Measurements from ENCODE around the gene NYAP1. TPM values are rescaled to one million over a fixed set of nuclear protein-coding genes. Genes with fewer than 3 reads are reported as not detected.

Gene NYAP1
- total RNA-seq, 2 donors from 2014 or later, result 1.3 TPM

GRCh38 chr7:100482728-100483089 lies 1.0 kb upstream of the NYAP1 start:
- ATAC-seq (no peak), DNase-seq (no peak)
- Mint-ChIP-seq H3K27ac (no peak overlapping the region), H3K27me3 (no peaks in the 10 kb centered on the region), H3K4me3 (peak overlapping the region; percentile 92), H3K36me3 (ENCODE audit: low read depth) (peaks cover 4% of the 10 kb centered on the region), H3K4me1 (peaks cover 24% of the 10 kb centered on the region)
- no peaks in the 10 kb centered on the region for H3K9me3 ChIP-seq (ENCODE audit: control insufficient read depth, low read length, poor library complexity, severe bottlenecking)

- H3K9me3 ChIP-seq (ENCODE audit: control insufficient read depth, low read length, poor library complexity, severe bottlenecking), result no peaks in the 10 kb centered on the region
- Mint-ChIP-seq H3K27me3 (no peaks in the 10 kb centered on the region), H3K27ac (no peak overlapping the region), H3K4me3 (peak overlapping the region; percentile 92), H3K36me3 (ENCODE audit: low read depth) (peaks cover 1% of the 10 kb centered on the region), H3K4me1 (peaks cover 21% of the 10 kb centered on the region)
- DNase-seq (peak; percentile 79 to 86 (median 83)), ATAC-seq (peak; percentile 79)
Observed at GRCh38 chr7:100483090-100483721, 521 bp upstream of the NYAP1 start.

GRCh38 chr7:100484673-100485045 lies 932 bp downstream of the NYAP1 start:
- no peaks in the 10 kb centered on the region for H3K9me3 ChIP-seq (ENCODE audit: control insufficient read depth, low read length, poor library complexity, severe bottlenecking)
- ATAC-seq, result no peak
- DNase-seq, result no peak
- no peaks in the 10 kb centered on the region for H3K36me3 Mint-ChIP-seq (ENCODE audit: low read depth)
- H3K27ac Mint-ChIP-seq, result peak overlapping the region; percentile 79
- H3K4me1 Mint-ChIP-seq, result peaks cover 20% of the 10 kb centered on the region
- peak overlapping the region; percentile 70 for H3K4me3 Mint-ChIP-seq
- H3K27me3 Mint-ChIP-seq, result no peaks in the 10 kb centered on the region

DNA sequence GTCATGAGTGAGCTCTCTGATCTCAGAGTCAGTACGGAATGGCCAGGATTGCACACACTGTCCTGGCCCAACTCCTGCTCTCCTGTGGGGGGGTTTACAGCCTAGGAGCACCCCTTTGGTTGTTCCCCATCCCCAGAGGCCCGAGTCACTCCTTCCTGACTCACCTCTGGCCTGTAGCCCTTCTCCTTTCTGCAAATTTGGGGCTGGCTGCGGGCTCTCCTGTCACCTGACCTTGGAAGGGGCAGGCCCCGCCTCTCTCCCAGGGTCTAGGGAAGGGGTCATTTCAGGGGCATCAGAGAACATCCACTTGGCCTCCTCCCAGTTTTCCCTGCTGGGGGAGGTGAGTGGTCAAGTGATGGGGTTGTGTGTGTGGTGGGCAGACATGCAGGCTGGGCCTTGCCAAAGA lies 1.7 kb downstream of the NYAP1 start:
- peak overlapping the region; percentile 60 for H3K4me3 Mint-ChIP-seq
- H3K36me3 Mint-ChIP-seq (ENCODE audit: low read depth), result no peaks in the 10 kb centered on the region
- no peak overlapping the region for H3K27ac Mint-ChIP-seq
- H3K4me1 Mint-ChIP-seq, result peaks cover 25% of the 10 kb centered on the region
- H3K27me3 Mint-ChIP-seq, result no peaks in the 10 kb centered on the region
- no peak for DNase-seq
- no peaks in the 10 kb centered on the region for H3K9me3 ChIP-seq (ENCODE audit: control insufficient read depth, low read length, poor library complexity, severe bottlenecking)
- ATAC-seq, result no peak

DNA sequence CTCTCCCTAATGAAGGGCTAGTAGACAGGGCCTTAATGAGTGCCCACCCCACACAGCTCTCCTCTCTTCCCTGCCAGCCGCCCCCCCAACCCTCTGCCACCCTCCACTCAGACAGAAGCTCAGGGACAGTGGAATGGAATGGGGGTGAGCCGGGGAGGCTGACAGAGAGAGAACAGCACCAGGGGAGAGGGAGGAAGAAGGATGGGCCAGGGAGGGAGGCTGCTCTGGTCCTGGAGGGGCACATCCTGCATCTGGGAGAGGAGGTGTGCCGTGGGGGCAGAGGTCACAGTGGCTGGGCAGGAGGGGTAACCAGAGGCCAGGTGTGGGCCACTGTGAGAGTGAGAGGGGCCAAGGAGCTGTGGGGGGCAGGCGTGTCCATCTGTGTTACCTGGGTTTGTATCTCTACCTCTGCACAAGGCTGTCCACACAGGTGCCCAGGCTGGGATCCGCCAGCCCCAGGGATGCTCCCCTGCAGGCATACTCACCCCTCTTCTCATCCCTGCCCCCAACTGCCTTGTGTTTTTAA lies 2.4 kb downstream of the NYAP1 start:
- ATAC-seq (no peak), DNase-seq (no peak)
- no peaks in the 10 kb centered on the region for H3K36me3 Mint-ChIP-seq (ENCODE audit: low read depth)
- peaks cover 25% of the 10 kb centered on the region for H3K4me1 Mint-ChIP-seq
- H3K9me3 ChIP-seq (ENCODE audit: control insufficient read depth, low read length, poor library complexity, severe bottlenecking), result no peaks in the 10 kb centered on the region
- peak overlapping the region; percentile 60 for H3K4me3 Mint-ChIP-seq
- no peak overlapping the region for H3K27ac Mint-ChIP-seq
- H3K27me3 Mint-ChIP-seq, result no peaks in the 10 kb centered on the region

DNA sequence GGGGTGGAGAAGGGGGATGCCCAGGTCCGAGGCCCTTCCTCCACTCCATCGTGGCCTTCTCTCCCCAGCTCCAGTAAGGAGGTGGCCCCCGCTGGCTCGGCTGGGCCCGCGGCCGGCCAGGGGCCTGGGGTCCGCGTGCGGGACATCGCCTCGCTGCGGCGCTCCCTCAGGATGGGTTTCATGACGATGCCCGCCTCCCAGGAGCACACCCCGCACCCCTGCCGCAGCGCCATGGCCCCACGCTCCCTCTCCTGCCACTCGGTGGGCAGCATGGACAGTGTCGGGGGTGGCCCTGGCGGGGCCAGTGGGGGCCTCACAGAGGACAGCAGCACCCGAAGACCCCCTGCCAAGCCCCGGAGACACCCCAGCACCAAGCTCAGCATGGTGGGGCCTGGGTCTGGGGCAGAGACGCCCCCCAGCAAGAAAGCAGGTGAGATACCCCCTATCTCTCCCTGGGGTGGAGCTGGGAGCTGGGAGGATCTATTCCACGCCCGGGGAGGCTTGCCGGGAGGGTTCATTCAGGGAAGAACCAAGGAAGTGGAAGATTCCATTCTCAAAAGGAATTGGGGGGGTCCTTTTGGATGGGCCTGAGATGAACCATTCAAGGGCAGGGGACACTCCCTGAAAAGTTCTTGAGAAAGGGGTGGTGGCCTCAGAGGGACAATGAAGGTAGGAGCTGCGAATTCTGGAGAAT lies 3.2 kb downstream of the NYAP1 start:
- H3K27me3 Mint-ChIP-seq, result no peaks in the 10 kb centered on the region
- no peak for ATAC-seq
- no peak overlapping the region for H3K27ac Mint-ChIP-seq
- no peaks in the 10 kb centered on the region for H3K36me3 Mint-ChIP-seq (ENCODE audit: low read depth)
- H3K4me3 Mint-ChIP-seq, result no peak overlapping the region
- peaks cover 22% of the 10 kb centered on the region for H3K4me1 Mint-ChIP-seq
- DNase-seq, result no peak
- H3K9me3 ChIP-seq (ENCODE audit: control insufficient read depth, low read length, poor library complexity, severe bottlenecking), result no peaks in the 10 kb centered on the region

DNA sequence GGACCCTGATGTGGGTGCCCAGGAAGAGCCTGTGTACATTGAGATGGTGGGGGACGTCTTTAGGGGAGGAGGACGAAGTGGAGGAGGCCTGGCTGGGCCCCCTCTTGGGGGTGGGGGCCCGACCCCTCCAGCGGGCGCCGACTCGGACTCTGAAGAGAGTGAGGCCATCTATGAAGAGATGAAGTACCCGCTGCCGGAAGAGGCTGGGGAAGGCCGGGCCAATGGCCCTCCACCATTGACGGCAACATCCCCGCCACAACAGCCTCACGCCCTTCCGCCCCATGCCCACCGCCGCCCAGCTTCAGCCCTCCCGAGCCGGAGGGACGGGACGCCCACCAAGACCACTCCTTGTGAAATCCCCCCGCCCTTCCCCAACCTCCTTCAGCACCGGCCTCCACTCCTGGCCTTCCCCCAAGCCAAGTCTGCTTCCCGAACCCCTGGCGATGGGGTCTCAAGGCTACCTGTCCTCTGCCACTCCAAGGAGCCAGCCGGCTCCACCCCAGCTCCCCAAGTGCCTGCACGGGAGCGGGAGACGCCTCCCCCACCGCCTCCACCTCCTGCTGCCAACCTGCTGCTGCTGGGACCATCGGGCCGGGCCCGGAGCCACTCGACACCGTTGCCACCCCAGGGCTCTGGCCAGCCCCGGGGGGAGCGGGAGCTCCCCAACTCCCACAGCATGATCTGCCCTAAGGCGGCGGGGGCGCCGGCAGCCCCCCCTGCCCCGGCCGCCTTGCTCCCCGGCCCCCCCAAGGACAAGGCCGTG lies 4.8 kb downstream of the NYAP1 start:
- Mint-ChIP-seq H3K36me3 (ENCODE audit: low read depth) (no peaks in the 10 kb centered on the region), H3K27me3 (no peaks in the 10 kb centered on the region)
- no peak for ATAC-seq

GRCh38 chr7:100489121-100489520 lies 5.4 kb downstream of the NYAP1 start:
- Mint-ChIP-seq H3K4me3 (no peak overlapping the region), H3K4me1 (peaks cover 23% of the 10 kb centered on the region), H3K36me3 (ENCODE audit: low read depth) (no peaks in the 10 kb centered on the region), H3K27ac (peak overlapping the region; percentile 83), H3K27me3 (no peaks in the 10 kb centered on the region)
- ATAC-seq (no peak), DNase-seq (no peak)
- H3K9me3 ChIP-seq (ENCODE audit: control insufficient read depth, low read length, poor library complexity, severe bottlenecking), result no peaks in the 10 kb centered on the region

More for the DNA sequence above, 4.8 kb downstream of the NYAP1 start:
- DNase-seq, result no peak
- Mint-ChIP-seq H3K27ac (no peak overlapping the region), H3K4me3 (no peak overlapping the region), H3K4me1 (peaks cover 22% of the 10 kb centered on the region)
- no peaks in the 10 kb centered on the region for H3K9me3 ChIP-seq (ENCODE audit: control insufficient read depth, low read length, poor library complexity, severe bottlenecking)

- peak; percentile 75 for ATAC-seq
- peak in 1 of 3 donors; percentile 25 for DNase-seq
- no peak overlapping the region for H3K4me3 Mint-ChIP-seq
- no peaks in the 10 kb centered on the region for H3K9me3 ChIP-seq (ENCODE audit: control insufficient read depth, low read length, poor library complexity, severe bottlenecking)
- H3K36me3 Mint-ChIP-seq (ENCODE audit: low read depth), result no peaks in the 10 kb centered on the region
- H3K4me1 Mint-ChIP-seq, result peaks cover 22% of the 10 kb centered on the region
- no peaks in the 10 kb centered on the region for H3K27me3 Mint-ChIP-seq
- peak overlapping the region; percentile 83 for H3K27ac Mint-ChIP-seq
Observed at GRCh38 chr7:100489824-100490223, 6.1 kb downstream of the NYAP1 start.

DNA sequence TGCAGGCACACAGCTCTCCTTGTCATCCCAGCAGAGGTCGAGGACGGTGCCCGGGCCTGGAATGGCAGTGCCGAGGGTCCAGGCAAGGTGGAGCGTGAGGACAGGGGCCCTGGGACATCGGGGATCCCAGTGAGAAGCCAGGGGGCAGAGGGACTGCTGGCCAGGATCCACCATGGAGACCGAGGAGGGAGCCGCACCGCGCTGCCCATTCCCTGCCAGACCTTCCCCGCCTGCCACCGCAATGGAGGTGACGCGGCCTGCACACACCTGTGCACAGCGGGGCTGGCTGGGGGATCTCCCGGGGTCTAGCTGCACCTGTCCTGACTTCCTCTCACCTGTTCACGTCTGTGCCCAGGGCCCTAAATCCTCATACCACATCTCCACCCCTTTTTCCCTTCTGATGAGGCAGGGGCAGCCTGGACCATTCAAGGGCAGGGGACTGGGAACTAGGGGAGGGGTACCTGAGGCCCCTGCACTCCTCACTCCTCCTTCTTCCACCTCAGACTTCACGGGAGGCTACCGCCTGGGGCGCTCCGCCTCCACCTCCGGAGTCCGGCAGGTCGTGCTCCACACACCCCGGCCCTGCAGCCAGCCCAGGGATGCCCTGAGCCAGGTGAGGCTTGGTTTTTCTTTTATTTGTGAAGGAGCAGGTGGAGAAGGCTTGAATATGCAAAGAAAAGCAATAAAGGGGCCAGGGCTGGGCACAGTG lies 6.9 kb downstream of the NYAP1 start:
- ATAC-seq (no peak), DNase-seq (no peak)
- H3K4me1 Mint-ChIP-seq, result peaks cover 22% of the 10 kb centered on the region
- H3K27me3 Mint-ChIP-seq, result no peaks in the 10 kb centered on the region
- no peaks in the 10 kb centered on the region for H3K36me3 Mint-ChIP-seq (ENCODE audit: low read depth)
- H3K9me3 ChIP-seq (ENCODE audit: control insufficient read depth, low read length, poor library complexity, severe bottlenecking), result no peaks in the 10 kb centered on the region
- H3K27ac Mint-ChIP-seq, result peak overlapping the region; percentile 83
- H3K4me3 Mint-ChIP-seq, result no peak overlapping the region

GRCh38 chr7:100491192-100491578 lies 7.5 kb downstream of the NYAP1 start:
- Mint-ChIP-seq H3K36me3 (ENCODE audit: low read depth) (no peaks in the 10 kb centered on the region), H3K27me3 (no peaks in the 10 kb centered on the region), H3K4me3 (no peak overlapping the region), H3K4me1 (peaks cover 17% of the 10 kb centered on the region), H3K27ac (peak overlapping the region; percentile 70)
- no peak for ATAC-seq
- H3K9me3 ChIP-seq (ENCODE audit: control insufficient read depth, low read length, poor library complexity, severe bottlenecking), result no peaks in the 10 kb centered on the region
- DNase-seq, result no peak

DNA sequence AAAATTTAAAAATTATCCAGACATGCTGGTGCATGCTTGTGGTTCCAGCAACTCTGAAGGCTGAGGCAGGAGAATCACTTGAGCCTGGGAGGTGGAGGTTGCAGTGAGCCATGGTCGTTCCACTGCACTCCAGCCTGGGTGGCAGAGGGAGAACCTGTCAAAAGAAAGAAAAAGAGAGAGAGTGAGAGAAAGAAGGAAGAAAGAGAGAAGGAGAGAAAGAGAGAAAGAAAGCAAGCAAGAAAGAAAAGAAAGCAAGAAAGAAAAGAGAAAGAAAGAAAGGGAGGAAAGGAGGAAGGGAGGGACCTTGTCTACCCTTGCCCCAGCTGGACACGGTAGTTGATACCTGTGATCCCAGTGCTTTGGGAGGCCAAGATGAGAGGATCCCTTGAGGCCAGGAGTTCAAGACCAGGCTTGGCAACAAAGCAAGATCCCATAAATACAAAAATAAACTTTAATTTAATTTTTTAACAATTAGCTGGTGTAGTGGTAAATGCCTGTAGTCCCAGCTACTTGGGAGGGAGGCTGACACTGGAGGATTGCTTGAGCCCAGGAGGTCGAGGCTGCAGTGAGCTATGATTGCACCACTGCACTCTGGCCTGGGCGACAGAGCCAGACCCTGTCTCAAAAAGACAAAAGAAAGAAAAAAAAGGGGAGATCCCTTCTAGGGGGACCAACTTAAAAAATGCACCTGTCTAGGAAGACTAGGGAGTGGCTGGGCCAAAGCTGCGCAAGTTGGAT lies 9.2 kb downstream of the NYAP1 start:
- no peak for DNase-seq
- Mint-ChIP-seq H3K4me1 (peaks cover 20% of the 10 kb centered on the region), H3K27me3 (no peaks in the 10 kb centered on the region), H3K27ac (peak overlapping the region; percentile 49), H3K4me3 (peak overlapping the region; percentile 87), H3K36me3 (ENCODE audit: low read depth) (no peaks in the 10 kb centered on the region)
- ATAC-seq, result no peak
- H3K9me3 ChIP-seq (ENCODE audit: control insufficient read depth, low read length, poor library complexity, severe bottlenecking), result no peaks in the 10 kb centered on the region
